Suprapubic skin (tissue), 4 donors: ENCODE results near the gene VCP. TPM values are rescaled to one million over a fixed set of nuclear protein-coding genes. Genes with fewer than 3 reads are reported as not detected.

Experiments used
- DNase-seq, 2 donors: peaks; one replicate each; pipeline ENCODE4 v3.0.0-alpha.2; 2019; ENCODE audit warnings: low spot score in 2 of 2
- H3K27ac ChIP-seq: fragments of 200-600 bp; sonication (generic); one replicate; pipeline ENCODE4 v1.5.1; 2019
- H3K27me3 ChIP-seq: fragments of 200-600 bp; sonication (generic); one replicate; pipeline ENCODE4 v1.5.1; 2019
- H3K36me3 ChIP-seq: fragments of 200-600 bp; sonication (generic); one replicate; pipeline ENCODE4 v1.5.1; 2019
- H3K4me1 ChIP-seq: fragments of 200-600 bp; sonication (generic); one replicate; pipeline ENCODE4 v1.5.1; 2019
- H3K4me3 ChIP-seq: fragments of 200-600 bp; sonication (generic); one replicate; pipeline ENCODE4 v1.5.1; 2019; ENCODE audit warnings: mild to moderate bottlenecking
- H3K9me3 ChIP-seq: fragments of 200-600 bp; sonication (generic); one replicate; pipeline ENCODE4 v1.5.1; 2019
- EP300 ChIP-seq: sonication (generic); formaldehyde crosslinking; IDR thresholded peaks from one replicate; pipeline ENCODE4 v1.6.1; 2017; ENCODE audit warnings: antibody characterized with exemption
- POLR2A ChIP-seq, 2 donors: fragments of 450-650 bp; IDR thresholded peaks; one replicate each; pipeline ENCODE4 v1.6.1; 2017; ENCODE audit warnings: antibody characterized with exemption in 2 of 2, mild to moderate bottlenecking in 2 of 2, moderate library complexity in 2 of 2
- POLR2AphosphoS5 ChIP-seq, 3 donors: sonication (generic); formaldehyde crosslinking; IDR thresholded peaks; one replicate each; pipeline ENCODE4 v1.6.1; 2017; ENCODE audit warnings: antibody characterized with exemption in 3 of 3
- WGBS: methylation state at CpG from one replicate; pipeline ENCODE4 v1.1.5; 2018; 5-methylcytosine and 5-hydroxymethylcytosine counted together
- total RNA-seq, 4 donors: library from RNA; depleted of rRNA; stranded (reverse); fragments of >200 nt; gene quantifications; one replicate each; pipeline ENCODE4 v1.1.0, GENCODE V29; 2016
- TF ChIP-seq, protein P1 (sequence below), 2 donors: fragments of 200-600 bp in 1 of 2; fragments of 450-650 bp in 1 of 2; sonication (generic) in 1 of 2; IDR thresholded peaks; one replicate each; pipeline ENCODE4 v1.5.1; 2016 to 2019; ENCODE audit warnings: antibody characterized with exemption in 2 of 2, mild to moderate bottlenecking in 1 of 2, moderate library complexity in 1 of 2

Gene VCP
- total RNA-seq, 4 donors from 2014 or later: 128 to 187 (median 159) TPM

DNA sequence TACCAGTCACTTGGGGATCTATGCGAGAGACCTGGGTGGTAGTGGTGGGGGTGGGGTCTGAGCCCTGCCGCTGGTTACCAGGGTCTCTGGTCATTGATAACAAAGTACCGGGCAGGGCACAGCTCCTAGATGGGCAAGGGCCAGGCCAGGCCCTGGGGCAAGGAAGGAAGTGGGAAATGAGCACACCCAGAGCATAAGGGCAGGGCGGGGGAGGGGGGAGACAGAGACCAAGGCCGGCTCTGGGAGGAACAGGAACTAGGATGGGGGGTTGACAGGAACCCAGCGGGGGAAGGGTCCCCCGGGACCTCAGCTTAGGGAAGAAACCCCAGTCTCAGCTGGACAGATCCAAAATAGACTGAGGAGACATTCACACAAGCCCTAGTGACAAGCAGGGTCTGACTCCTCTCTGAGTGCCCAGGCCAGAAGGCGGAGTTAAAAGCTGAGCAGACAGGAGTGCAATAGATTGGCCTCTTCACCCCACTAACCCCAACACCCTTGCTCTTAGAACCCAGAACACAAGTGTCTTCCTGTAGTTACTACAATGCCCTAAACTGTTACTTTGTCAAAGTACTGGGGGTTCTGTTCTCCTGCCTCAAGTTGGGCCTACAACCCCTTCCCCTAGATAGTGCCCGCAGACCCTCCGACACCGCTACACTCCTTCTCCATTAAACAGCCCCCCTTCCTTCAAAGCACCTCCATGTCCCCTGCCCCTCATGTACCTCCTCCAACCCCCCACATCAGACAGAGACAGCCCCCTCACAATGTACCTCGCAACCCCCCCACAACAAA lies 42.6 kb upstream of the VCP start:
- no peaks in the 10 kb centered on the region for H3K27me3 ChIP-seq
- TF ChIP-seq POLR2A (IDR thresholded peaks at IDR 0.05) (peak in 1 of 2 donors; percentile 12), EP300 (no peak)
- TF ChIP-seq, protein P1, sequence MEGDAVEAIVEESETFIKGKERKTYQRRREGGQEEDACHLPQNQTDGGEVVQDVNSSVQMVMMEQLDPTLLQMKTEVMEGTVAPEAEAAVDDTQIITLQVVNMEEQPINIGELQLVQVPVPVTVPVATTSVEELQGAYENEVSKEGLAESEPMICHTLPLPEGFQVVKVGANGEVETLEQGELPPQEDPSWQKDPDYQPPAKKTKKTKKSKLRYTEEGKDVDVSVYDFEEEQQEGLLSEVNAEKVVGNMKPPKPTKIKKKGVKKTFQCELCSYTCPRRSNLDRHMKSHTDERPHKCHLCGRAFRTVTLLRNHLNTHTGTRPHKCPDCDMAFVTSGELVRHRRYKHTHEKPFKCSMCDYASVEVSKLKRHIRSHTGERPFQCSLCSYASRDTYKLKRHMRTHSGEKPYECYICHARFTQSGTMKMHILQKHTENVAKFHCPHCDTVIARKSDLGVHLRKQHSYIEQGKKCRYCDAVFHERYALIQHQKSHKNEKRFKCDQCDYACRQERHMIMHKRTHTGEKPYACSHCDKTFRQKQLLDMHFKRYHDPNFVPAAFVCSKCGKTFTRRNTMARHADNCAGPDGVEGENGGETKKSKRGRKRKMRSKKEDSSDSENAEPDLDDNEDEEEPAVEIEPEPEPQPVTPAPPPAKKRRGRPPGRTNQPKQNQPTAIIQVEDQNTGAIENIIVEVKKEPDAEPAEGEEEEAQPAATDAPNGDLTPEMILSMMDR (IDR thresholded peaks at IDR 0.05): no peak
- H3K36me3 ChIP-seq: no peaks in the 10 kb centered on the region
- peak; percentile 86 to 87 for DNase-seq
- H3K27ac ChIP-seq: peak overlapping the region; percentile 89
- H3K4me3 ChIP-seq: peak overlapping the region; percentile 49
- WGBS: 4% methylated on average over 12 of the region's 12 CpGs
- peaks cover 67% of the 10 kb centered on the region for H3K4me1 ChIP-seq
- no peaks in the 10 kb centered on the region for H3K9me3 ChIP-seq

DNA sequence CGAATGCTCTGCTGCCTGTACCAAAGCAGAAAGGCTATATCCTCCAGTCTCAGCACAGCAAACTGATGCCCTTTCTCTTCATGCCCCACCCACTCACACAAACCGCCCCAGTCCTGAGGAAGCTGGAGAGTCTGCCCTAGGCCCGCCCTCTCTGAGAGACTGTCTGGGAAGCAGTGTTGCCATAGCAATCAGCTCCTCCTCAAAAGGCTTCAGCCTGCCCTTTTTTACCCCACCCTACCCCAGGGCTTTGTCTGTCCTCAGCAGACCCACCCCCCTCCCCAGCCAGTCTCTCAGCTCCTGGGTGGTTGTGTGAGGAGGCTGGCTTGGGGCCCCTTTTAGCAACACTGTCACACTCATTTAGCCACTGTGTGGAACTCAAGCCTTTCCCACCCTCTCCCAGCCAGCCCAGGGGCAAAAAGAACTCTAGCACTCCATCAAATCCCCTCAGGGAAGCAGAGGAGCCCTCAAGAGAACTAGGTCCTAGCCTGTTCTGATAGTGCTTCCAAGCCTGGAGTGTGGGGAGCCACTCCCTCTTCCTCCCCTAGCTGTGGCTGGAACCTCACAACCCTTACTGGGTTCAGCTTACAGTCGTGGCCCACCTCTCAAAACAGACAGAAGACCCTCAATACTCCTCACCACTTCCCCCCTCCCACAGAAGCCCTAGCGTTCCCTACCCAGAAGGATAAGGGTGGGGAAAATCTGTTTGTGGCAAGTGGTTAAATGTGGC lies 41.9 kb upstream of the VCP start:
- Histone ChIP-seq H3K27ac (peak overlapping the region; percentile 89), H3K4me1 (peaks cover 74% of the 10 kb centered on the region), H3K27me3 (no peaks in the 10 kb centered on the region), H3K36me3 (no peaks in the 10 kb centered on the region), H3K4me3 (peak overlapping the region; percentile 49), H3K9me3 (no peaks in the 10 kb centered on the region)
- 0% methylated on average over 5 of the region's 5 CpGs for WGBS
- peak; percentile 93 to 95 for DNase-seq
- TF ChIP-seq EP300 (no peak), POLR2A (IDR thresholded peaks at IDR 0.05) (no peak), POLR2AphosphoS5 (IDR thresholded peaks at IDR 0.05) (no peak)
- TF ChIP-seq, protein P1 (IDR thresholded peaks at IDR 0.05): no peak

DNA sequence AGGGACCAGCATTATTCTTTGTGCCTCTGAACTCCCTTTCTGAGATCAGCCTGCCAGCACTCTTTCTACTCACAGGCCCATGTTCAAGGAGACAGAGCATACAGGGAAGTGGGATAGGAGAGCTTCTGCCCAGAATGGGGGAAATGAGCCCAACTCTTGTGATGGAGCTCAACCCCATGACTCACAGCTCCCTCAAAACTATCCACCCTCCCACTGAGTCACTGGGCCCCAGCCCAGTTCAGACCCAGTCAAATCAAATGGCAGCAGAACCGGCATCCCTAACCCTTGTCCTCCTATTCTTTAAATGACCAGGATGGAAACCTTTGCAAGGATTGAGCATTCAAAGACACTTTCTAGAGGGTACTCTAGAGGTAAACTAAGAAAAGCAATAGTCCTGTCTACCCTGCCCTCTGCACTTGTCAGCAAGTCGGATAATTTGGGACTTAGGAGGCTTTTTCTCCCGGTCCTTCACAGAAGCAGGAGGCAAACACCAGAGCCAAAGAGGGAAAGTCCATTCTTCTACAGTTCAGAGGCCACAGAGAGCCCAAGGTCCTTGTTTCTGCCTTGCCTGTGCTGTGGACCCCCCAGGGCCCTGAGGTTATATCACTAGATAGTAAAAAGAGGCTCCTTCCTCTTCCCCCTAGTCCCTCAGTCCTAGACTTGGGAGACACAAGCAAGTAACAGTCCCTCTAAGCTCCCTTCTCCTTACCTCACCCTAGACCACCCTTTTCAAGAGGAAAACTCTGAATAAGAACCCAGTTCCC lies 40.0 kb upstream of the VCP start:
- TF ChIP-seq, protein P1 (IDR thresholded peaks at IDR 0.05): no peak
- no peak for TF ChIP-seq POLR2A (IDR thresholded peaks at IDR 0.05)
- TF ChIP-seq POLR2AphosphoS5 (IDR thresholded peaks at IDR 0.05): no peak
- no peak for TF ChIP-seq EP300
- peak overlapping the region; percentile 65 for H3K4me3 ChIP-seq

DNA sequence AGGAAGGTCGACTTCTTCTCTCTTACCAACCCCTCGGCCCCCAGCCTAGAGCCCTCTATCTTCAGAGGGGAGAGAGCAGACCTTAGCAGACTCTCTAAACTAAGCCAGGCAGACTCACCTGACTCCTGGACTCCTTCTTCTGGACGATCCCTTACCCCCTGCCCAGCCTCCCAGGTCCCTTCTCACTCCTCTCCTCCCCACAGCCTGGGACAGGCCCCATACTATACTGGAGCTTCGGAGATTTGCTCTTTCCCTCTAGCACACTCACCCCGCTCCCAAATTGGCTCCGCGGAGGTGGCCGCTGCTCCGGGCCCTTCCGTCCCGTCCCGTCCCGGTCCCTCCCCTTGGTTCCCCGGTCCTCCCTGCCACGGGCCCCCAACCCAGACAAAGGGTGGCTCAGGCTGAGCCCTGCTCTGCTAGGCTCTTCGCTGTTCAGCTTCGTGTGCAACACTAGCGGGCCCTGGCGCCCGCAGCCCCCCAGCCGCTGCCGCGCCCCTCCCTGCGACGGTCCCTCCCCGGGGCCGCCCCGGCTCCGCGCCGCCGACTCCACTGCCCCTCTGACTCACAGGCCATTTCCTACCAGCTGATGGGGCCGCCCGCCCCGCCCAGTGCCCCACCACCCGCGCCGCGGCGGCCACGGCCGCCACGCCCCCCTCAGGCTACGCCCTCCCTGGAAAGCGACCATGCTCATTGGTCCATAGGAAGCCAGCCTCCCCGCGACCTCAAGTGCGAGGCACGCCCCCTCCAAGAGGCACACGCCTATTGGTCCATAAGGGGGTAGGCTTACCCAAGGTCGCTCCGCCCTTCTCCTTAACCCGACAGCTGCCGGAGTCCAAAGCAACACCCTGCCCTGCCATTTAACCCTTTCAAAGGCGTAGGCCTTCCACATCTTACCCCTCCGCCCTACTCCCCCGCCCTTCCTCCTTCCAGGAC lies 38.8 kb upstream of the VCP start:
- Histone ChIP-seq H3K27ac (peak overlapping the region; percentile 89), H3K36me3 (peaks cover 25% of the 10 kb centered on the region), H3K27me3 (no peaks in the 10 kb centered on the region), H3K4me1 (peaks cover 65% of the 10 kb centered on the region), H3K9me3 (no peaks in the 10 kb centered on the region), H3K4me3 (peak overlapping the region; percentile 65)
- no peak for TF ChIP-seq EP300
- peak in 1 of 2 donors; percentile 53 for TF ChIP-seq POLR2A (IDR thresholded peaks at IDR 0.05)
- peak; percentile 99 for DNase-seq
- WGBS: 2% methylated on average over 32 of the region's 57 CpGs

More for the DNA sequence above, 40.0 kb upstream of the VCP start:
- WGBS: 55% methylated on average over 3 of the region's 3 CpGs
- Histone ChIP-seq H3K27me3 (no peaks in the 10 kb centered on the region), H3K9me3 (no peaks in the 10 kb centered on the region), H3K4me1 (peaks cover 76% of the 10 kb centered on the region), H3K27ac (peak overlapping the region; percentile 89), H3K36me3 (peaks cover 15% of the 10 kb centered on the region)
- no peak for DNase-seq

DNA sequence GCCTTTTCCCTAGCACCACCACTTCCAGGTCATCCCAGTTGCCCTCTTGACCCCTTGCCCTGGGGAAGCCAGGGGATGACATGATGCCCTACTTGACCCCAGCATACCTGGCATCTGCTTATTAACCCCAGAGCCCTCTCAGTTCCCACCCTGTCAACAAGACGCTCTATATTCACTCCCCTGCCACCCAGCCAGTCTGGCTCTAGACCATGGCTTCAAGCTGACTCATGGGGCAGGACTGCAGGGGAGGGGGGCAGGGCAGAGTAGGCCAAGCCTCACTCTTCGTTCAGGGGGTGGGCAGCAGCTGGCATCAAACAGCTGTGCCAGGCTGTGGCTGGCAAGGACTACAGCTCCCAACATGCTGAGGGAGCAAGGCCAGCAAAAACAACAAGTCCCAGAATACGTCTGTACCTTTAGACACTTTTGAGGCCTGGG lies 37.9 kb upstream of the VCP start:
- peak in 1 of 2 donors; percentile 79 for DNase-seq
- WGBS: 19% methylated on average over 3 of the region's 3 CpGs
- H3K27me3 ChIP-seq: no peaks in the 10 kb centered on the region
- H3K36me3 ChIP-seq: peaks cover 34% of the 10 kb centered on the region
- TF ChIP-seq POLR2A (IDR thresholded peaks at IDR 0.05) (no peak), EP300 (no peak), POLR2AphosphoS5 (IDR thresholded peaks at IDR 0.05) (no peak)
- TF ChIP-seq, protein P1 (IDR thresholded peaks at IDR 0.05): no peak
- no peaks in the 10 kb centered on the region for H3K9me3 ChIP-seq
- peak overlapping the region; percentile 65 for H3K4me3 ChIP-seq
- H3K4me1 ChIP-seq: peaks cover 59% of the 10 kb centered on the region
- peak overlapping the region; percentile 89 for H3K27ac ChIP-seq
